Measurements from ENCODE around the gene LRRN2.

LRRN2 gene

DNA sequence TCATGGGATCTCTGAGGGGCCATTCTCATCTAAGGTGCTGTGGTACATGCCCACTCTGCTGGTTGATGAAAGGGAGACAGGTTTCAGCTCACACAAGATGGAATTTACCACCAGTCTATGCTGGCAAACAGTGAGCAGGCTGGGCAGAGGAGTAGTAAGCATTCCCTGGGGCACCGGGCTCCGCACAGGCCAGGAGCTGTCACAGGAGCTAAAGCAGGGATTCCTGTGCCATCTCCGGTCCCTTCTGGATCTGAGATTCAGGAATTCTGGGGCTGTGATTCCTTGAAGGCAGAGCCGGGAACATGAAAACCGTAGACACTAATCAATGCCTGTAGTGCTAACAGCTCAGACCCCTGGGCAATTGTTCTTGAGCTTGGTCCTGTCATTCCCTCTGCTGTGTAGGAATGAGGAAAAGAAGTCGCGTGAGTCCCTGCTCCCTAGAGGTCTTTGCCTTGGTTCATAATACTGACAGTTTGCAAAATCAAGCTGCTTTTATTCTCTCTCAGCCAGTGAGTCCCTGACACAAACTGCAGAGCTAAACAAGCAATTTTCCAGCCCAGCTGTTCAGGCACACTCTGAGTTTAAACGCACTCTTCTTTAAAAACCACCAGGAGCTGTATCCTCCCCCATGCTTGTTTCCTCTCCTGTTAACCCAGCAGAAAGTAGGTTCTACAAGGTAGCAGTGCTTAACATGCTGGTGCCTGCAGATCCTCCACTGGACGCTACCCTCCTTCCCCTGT lies 116.8 kb downstream of the LRRN2 start:
- Mint-ChIP-seq H3K27me3 (no peaks in the 10 kb centered on the region), H3K36me3 (ENCODE audit: low read depth) (peaks cover 38% of the 10 kb centered on the region), H3K4me3 (no peak overlapping the region), H3K27ac (no peak overlapping the region), H3K9me3 (no peaks in the 10 kb centered on the region), H3K4me1 (ENCODE audit: low read depth) (peaks cover 28% of the 10 kb centered on the region)
